Stomach (tissue), 4 donors: Measurements from ENCODE around the gene STAT1.

Experiments
- EP300 ChIP-seq: sonication (generic); formaldehyde crosslinking; IDR thresholded peaks from one replicate; pipeline ENCODE4 v1.6.1; 2017; ENCODE audit warnings: antibody characterized with exemption
- POLR2A ChIP-seq, 4 donors: fragments of 450-650 bp; IDR thresholded peaks; one replicate each; pipeline ENCODE4 v1.6.1; 2016; ENCODE audit warnings: antibody characterized with exemption in 4 of 4, control low read depth in 2 of 4, mild to moderate bottlenecking in 1 of 4, moderate library complexity in 1 of 4
- TF ChIP-seq, protein P1 (sequence below), 7 experiments: fragments of 450-650 bp in 4 of 7; fragments of 200-600 bp in 3 of 7; sonication (generic) in 3 of 7; IDR thresholded peaks; one replicate each; pipeline ENCODE4 v1.5.1; 2016 to 2019; ENCODE audit warnings: antibody characterized with exemption in 7 of 7, control low read depth in 2 of 7, mild to moderate bottlenecking in 1 of 7

DNA sequence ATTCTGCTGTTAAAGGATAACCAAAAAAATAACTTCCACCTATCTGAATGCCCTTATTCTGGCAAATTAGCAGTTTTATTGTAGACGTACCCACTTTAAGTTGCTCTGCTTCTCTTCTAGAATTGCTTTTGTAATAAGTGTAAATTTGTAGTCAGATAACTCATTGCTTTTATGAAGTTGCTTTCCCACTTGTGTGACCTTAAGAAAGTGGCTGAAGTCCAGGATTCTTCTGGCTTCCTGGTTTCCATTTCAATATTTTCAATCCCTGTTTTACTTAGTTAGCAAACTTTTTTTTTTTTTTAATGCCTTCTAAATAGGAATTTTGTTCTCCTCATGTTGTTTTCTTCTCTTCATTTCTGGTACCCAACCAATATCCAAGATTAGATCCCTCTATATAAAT, 73.5 kb downstream of the STAT1 start:
- TF ChIP-seq EP300 = no peak
- TF ChIP-seq, protein P1, sequence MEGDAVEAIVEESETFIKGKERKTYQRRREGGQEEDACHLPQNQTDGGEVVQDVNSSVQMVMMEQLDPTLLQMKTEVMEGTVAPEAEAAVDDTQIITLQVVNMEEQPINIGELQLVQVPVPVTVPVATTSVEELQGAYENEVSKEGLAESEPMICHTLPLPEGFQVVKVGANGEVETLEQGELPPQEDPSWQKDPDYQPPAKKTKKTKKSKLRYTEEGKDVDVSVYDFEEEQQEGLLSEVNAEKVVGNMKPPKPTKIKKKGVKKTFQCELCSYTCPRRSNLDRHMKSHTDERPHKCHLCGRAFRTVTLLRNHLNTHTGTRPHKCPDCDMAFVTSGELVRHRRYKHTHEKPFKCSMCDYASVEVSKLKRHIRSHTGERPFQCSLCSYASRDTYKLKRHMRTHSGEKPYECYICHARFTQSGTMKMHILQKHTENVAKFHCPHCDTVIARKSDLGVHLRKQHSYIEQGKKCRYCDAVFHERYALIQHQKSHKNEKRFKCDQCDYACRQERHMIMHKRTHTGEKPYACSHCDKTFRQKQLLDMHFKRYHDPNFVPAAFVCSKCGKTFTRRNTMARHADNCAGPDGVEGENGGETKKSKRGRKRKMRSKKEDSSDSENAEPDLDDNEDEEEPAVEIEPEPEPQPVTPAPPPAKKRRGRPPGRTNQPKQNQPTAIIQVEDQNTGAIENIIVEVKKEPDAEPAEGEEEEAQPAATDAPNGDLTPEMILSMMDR (IDR thresholded peaks at IDR 0.05) = no peak
- TF ChIP-seq POLR2A (IDR thresholded peaks at IDR 0.05) = no peak
